GM18507 (cell line): ENCODE data around the gene NDUFA6.
"Not testable (repeated sequence)": the region's sequence is repeated elsewhere in the genome, so short reads cannot be mapped to it uniquely, and the experiment has no call there.

ENCODE experiments used
- DNase-seq: peaks from one replicate; pipeline ENCODE4 v3.0.0; 2011; ENCODE audit warnings: low read depth; ENCODE audit not compliant: insufficient read length; ENCODE audit errors: extremely low spot score
- FAIRE-seq: peaks from 2 replicates; lab custom pipeline; 2011; peaks lifted over from hg19 to GRCh38; lab: Jason Lieb, UNC

NDUFA6 gene

DNA sequence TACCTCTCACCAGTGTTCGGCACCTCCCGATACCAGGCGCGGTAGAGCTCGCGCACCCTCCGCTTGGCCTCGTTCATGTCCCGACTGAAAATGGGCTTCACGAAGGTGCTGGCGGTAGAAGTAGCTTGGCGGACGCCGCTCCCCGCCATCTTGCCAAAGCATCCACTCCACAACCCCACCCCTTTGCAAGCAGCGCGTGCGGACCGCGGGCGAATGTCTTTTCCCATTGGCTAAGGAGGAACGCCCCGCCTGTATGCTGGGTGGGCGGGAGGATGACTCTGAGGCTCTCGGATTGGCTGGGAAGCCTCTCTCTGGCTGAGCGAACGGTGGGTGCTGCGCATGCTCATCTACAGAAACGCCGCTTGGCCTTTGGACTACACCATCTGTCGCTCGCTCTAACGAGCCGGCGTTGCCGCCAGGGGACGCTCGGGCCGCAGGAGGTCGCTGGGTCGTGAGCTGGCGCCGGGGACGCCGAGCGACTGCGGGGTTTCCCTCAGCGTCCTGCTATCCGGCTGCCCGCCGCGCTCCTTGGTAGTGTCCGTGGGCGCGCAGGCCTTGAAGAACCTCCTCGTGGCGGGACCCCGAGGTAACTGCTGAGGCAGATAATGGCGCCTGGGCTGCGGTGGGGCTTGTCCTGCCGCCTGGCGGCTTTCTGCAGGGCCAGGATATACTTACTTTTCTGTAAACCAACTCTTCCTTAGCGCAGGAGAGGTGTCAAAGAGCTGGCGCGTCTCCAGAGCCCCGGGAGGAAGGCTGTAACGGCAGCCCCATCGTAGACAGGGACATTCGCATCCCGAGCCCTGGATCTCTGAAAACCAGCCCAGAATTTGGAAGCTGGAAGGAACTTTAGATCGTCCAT lies at the start of gene NDUFA6:
NDUFA6 (minus strand) TSS at position 177 of the 859 bp plus-strand sequence; CDS start at position 149, 28 bp downstream.
- DNase-seq (peak; percentile 97), FAIRE-seq (peak; percentile 99)

GRCh38 chr22:42140153-42140552 lies 49.6 kb upstream of the NDUFA6 start:
- not testable (repeated sequence) for DNase-seq, FAIRE-seq

GRCh38 chr22:42139508-42139907 lies 48.9 kb upstream of the NDUFA6 start:
- not testable (repeated sequence) for DNase-seq, FAIRE-seq

DNA sequence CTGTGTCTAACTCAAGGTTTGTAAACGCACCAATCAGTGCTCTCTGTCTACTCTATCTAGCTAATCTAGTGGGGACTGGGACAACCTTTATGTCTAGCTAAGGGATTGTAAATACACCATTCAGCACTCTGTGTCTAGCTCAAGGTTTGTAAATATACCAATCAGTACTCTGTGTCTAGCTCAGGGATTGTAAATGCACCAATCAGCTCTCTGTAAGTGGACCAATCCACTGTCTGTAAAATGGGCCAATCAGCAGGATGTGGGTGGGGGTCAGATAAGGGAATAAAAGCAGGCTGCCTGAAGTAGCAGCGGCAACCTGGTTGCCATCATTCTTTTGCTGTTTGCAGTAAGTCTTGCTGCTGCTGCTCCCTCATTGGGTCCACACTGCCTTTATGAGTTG lies 48.4 kb upstream of the NDUFA6 start:
- DNase-seq (no peak), FAIRE-seq (no peak)

GRCh38 chr22:42138122-42138770 lies 47.7 kb upstream of the NDUFA6 start:
- no peak for FAIRE-seq
- DNase-seq = no peak

DNA sequence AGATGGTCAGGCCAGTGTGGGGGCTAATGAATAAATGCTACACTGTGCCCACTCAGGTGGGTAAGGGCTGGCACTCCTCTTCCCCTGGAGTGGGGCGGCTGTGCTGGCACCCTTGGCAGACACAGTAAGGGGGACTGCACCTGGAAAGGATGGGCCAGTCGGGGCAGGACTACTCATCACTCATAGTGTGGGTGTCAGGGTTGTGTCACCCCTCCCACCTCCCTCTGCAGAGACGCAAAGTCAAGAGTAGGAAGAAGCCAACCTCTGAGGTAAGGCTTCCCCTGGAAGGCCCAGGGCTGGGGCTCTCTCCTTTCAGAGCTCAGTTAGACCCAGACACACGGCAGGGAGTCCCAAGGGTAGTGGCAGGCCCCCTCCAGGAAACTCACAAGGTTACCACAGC lies 45.1 kb upstream of the NDUFA6 start:
- DNase-seq = not testable (repeated sequence)
- peak; percentile 91 for FAIRE-seq

DNA sequence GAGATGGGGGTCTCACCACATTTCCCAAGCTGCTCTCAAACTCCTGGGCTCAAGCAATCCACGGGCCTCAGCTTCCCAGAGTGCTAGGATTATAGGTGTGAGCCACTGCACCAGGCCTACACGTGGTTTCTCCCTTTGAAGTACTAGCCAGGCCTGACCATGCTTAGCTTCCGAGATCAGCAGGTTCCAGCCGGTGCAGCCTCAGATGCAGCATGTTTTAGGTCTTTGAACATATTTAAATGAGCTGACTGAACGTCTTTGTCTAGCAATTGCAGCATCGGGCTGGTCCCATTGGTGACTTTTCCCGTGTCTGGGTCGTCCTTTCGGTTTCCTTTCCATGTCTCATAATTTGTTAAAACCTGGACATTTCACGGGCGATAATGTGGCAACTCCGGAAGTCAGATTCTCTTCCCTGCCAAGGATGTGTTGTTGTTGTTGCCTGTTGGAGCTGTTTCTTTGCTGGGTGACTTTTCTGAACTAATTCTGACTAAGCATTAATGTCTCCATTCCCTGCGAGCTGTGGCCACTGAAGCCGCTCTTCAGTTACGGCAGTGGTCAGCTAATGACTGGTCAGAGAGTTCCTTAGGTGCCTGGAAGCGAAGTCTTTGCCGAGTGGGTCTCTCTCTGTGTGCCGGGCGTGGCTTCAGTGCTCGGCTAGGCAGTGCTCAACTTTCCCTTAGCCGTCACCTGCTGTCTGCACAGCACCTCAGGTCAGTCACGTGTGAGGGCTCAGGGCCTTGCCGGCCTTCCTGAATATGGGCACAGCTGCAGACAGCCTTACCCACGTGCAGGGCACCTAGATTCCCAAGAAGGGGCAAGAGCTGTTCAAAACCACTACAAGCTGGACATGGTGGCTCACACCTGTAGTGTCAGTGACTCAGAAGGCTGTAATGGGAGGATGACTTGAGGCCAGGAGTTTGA lies 43.8 kb upstream of the NDUFA6 start:
- FAIRE-seq (peak; percentile 55), DNase-seq (no peak)

DNA sequence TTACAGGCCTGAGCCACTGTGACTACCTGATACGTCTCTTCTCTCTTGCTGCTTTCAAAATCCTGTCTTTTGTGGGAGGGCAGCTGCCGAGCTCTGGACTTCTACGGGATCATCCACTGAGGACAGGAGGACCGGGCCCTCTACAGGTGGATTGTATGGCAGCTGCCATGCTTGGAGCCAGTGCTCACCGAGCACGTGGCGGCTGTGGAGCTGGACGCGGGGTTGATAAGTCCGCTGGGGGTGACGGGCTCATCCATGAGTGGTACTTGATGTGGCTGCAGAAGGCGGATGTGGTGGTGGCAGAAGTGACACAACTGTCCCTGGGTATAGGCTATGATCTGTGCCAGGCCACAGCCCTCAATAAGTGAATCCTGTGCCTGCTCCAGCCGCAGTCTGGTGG lies 41.9 kb upstream of the NDUFA6 start:
- no peak for DNase-seq
- FAIRE-seq = no peak

DNA sequence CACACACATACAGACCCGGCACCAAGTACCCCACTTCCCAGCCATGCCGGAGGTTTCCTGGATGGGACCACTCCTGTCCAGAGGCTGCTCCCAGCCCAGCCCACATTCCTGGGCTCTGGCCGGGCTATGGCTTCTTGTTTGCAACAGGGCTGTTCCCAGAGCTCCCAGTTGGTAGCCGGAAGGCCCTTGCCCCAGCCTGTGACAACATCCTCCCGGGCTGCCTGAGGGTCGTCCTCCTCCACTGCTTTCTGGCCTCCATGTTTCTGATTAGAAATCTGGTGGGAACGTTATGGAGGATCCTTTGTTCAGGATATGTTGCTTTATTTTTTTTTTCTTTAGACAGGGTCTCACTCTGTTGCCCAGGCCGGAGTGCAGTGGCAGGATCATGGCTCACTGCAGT lies 41.0 kb upstream of the NDUFA6 start:
- no peak for DNase-seq
- no peak for FAIRE-seq

GRCh38 chr22:42130639-42131431 lies 40.3 kb upstream of the NDUFA6 start, which contains the start of gene CYP2D6:
CYP2D6 (minus strand) TSS chr22:42130810; CDS start chr22:42130791, 19 bp downstream.
- not testable (repeated sequence) for FAIRE-seq, DNase-seq

DNA sequence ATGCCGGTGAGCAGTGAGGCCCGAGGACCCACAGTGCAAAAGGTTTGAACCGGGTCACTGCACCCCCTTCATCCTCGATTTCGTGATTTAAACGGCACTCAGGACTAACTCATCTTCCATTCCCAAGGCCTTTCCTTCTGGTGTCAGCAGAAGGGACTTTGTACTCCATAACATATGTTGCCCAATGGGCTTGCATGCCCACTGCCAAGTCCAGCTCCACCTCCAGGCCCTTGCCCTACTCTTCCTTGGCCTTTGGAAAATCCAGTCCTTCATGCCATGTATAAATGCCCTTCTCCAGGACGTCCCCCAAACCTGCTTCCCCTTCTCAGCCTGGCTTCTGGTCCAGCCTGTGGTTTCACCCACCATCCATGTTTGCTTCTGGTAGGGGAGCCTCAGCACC lies 39.6 kb upstream of the NDUFA6 start:
- not testable (repeated sequence) for FAIRE-seq, DNase-seq

GRCh38 chr22:42128776-42129694 lies 38.5 kb upstream of the NDUFA6 start:
- not testable (repeated sequence) for DNase-seq, FAIRE-seq

- not testable (repeated sequence) for FAIRE-seq, DNase-seq
Observed at GRCh38 chr22:42128007-42128406, 37.4 kb upstream of the NDUFA6 start.

DNA sequence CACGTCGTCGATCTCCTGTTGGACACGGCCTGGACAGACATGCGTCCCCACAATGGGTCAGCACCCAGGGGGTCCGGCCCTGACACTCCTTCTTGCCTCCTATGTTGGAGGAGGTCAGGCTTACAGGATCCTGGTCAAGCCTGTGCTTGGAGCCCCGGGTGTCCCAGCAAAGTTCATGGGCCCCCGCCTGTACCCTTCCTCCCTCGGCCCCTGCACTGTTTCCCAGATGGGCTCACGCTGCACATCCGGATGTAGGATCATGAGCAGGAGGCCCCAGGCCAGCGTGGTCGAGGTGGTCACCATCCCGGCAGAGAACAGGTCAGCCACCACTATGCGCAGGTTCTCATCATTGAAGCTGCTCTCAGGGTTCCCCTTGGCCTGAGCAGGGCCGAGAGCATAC lies 37.0 kb upstream of the NDUFA6 start:
- FAIRE-seq = no peak
- no peak for DNase-seq

GRCh38 chr22:42123529-42123928 lies 33.0 kb upstream of the NDUFA6 start:
- FAIRE-seq, DNase-seq: not testable (repeated sequence)

DNA sequence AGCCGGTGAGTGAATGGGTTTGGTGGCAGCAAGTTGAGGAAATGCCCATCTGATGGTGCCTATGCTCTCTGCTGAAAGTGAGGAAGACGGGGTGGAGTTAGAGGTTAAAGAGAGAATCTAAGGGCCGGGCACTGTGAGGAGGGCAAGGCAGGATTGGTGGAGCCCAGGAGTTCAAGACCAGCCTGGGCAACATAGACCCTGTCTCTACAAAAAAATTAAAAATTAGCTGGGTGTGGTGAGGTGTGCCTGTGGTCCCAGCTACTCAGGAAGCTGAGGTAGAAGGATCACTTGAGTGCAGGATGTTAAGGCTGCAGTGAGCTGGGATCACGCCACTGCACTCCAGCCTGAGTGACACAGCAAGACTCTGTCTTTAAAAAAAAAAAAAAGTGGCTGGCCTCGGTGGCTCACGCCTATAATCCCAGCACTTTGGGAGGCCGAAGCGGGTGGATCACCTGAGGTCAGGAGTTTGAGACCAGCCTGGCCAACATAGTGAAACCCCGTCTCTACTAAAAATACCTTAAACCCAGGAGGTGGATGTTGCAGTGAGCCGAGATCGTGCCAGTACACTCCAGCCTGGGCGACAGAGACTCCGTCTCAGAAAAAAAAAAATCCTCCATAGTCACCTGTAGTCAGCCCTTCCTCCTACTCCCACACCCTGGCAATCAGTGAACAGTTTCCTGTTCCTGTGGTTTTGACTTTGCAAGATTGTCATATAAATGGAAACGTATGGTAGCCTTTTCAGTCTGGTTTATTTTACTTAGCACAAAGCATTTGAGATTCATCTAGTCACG lies 29.9 kb upstream of the NDUFA6 start:
- peak; percentile 95 for FAIRE-seq
- DNase-seq = peak; percentile 44

- DNase-seq = no peak
- FAIRE-seq = no peak
Observed at GRCh38 chr22:42116848-42117424, 26.4 kb upstream of the NDUFA6 start.
